Measurements from ENCODE around the gene RBFA. TPM values are rescaled to one million over a fixed set of nuclear protein-coding genes. Genes with fewer than 3 reads are reported as not detected.

Gene RBFA
- total and polyA plus RNA-seq, 12 donors, result 12.4 to 30.6 (median 19.3) TPM

GRCh38 chr18:80035997-80036396 is 1.8 kb downstream of the RBFA start:
- WGBS, 2 donors, result 92 to 93% methylated on average over 7 of the region's 7 CpGs
- no peaks in the 10 kb centered on the region for H3K9me3 ChIP-seq
- DNase-seq (no peak), ATAC-seq (no peak)
- peaks cover 5 to 24% (median 11%) of the 10 kb centered on the region in 9 donors for H3K4me1 ChIP-seq
- H3K27ac ChIP-seq, result no peak overlapping the region
- TF ChIP-seq CTCF (IDR thresholded peaks at IDR 0.05), result no peak
- no peaks in the 10 kb centered on the region for H3K27me3 ChIP-seq
- peaks cover 0 to 35% (median 3%) of the 10 kb centered on the region in 9 donors for H3K36me3 ChIP-seq
- intact Hi-C loops (cut with DNase I), result loop anchor here in 6 of 10 donors (2.0 to 10.0 kb wide), 10 partner anchors 47 to 109 kb away; partner anchors contain the start of genes ADNP2 (in 2 of the 6), TXNL4A (in 2 of the 6) and SLC66A2 (in 1 of the 6)
- H3K4me3 ChIP-seq, result no peak overlapping the region

GRCh38 chr18:80037300-80037699 is 3.1 kb downstream of the RBFA start:
- H3K4me1 ChIP-seq, result peaks cover 5 to 24% (median 11%) of the 10 kb centered on the region in 9 donors
- ATAC-seq (no peak), DNase-seq (no peak)
- H3K27me3 ChIP-seq, result no peaks in the 10 kb centered on the region
- H3K27ac ChIP-seq, result no peak overlapping the region
- no peaks in the 10 kb centered on the region for H3K9me3 ChIP-seq
- no peak for TF ChIP-seq CTCF (IDR thresholded peaks at IDR 0.05)
- intact Hi-C loops (cut with DNase I), result loop anchor here in 6 of 10 donors (5.0 to 10.0 kb wide), 8 partner anchors 52 to 108 kb away; partner anchors contain the start of genes ADNP2 (in 2 of the 6), SLC66A2 (in 1 of the 6) and TXNL4A (in 1 of the 6)
- H3K36me3 ChIP-seq, result peaks cover 0 to 45% (median 10%) of the 10 kb centered on the region in 9 donors
- WGBS, 2 donors, result 96% methylated on average over 12 of the region's 12 CpGs
- H3K4me3 ChIP-seq, result no peak overlapping the region

GRCh38 chr18:80037869-80038630 is 3.8 kb downstream of the RBFA start:
- intact Hi-C loops (cut with DNase I), result loop anchor here in 6 of 10 donors (5.0 to 10.0 kb wide), 8 partner anchors 53 to 107 kb away; partner anchors contain the start of genes ADNP2 (in 2 of the 6), SLC66A2 (in 1 of the 6) and TXNL4A (in 1 of the 6)
- TF ChIP-seq CTCF (IDR thresholded peaks at IDR 0.05), result no peak
- DNase-seq (no peak), ATAC-seq (no peak)
- Histone ChIP-seq H3K9me3 (no peaks in the 10 kb centered on the region), H3K4me1 (peaks cover 5 to 18% (median 11%) of the 10 kb centered on the region in 9 donors), H3K27me3 (no peaks in the 10 kb centered on the region), H3K4me3 (no peak overlapping the region), H3K27ac (no peak overlapping the region), H3K36me3 (peaks cover 0 to 52% (median 12%) of the 10 kb centered on the region in 9 donors)
- WGBS, 2 donors, result 90 to 94% methylated on average over 17 of the region's 17 CpGs

GRCh38 chr18:80040515-80040914 is 6.3 kb downstream of the RBFA start:
- H3K4me3 ChIP-seq, result no peak overlapping the region
- DNase-seq (no peak), ATAC-seq (no peak)
- peaks cover 1 to 6% (median 3%) of the 10 kb centered on the region in 9 donors for H3K4me1 ChIP-seq
- 98 to 99% methylated on average over 3 of the region's 3 CpGs for WGBS, 2 donors
- H3K27me3 ChIP-seq, result no peaks in the 10 kb centered on the region
- H3K27ac ChIP-seq, result no peak overlapping the region
- H3K9me3 ChIP-seq, result no peaks in the 10 kb centered on the region
- intact Hi-C loops (cut with DNase I), result no loop called here
- no peak for TF ChIP-seq CTCF (IDR thresholded peaks at IDR 0.05)
- peaks cover 0 to 77% (median 18%) of the 10 kb centered on the region in 9 donors for H3K36me3 ChIP-seq

All from heart right ventricle (tissue), 16 donors.